Central memory CD8-positive, alpha-beta T cell (primary cell): ENCODE measurements around the gene BACE2.

Experiments used
- ATAC-seq: fragments of 150-1000 bp; cut with Tn5 transposase; replicated peaks from 2 replicates; pipeline ENCODE4 v1.10.0; 2022; ENCODE audit warnings: mild to moderate bottlenecking, moderate FRiP score, moderate number of reproducible peaks; ENCODE audit not compliant: poor library complexity, severe bottlenecking; ENCODE audit errors: extremely low read depth
- DNase-seq, 2 donors: peaks; one replicate each; pipeline ENCODE4 v3.0.0; 2021; ENCODE audit warnings: low spot score in 2 of 2
- H3K27ac Mint-ChIP-seq: one replicate; pipeline ENCODE4 v1.8.0; 2022; ENCODE audit warnings: low read depth, mild to moderate bottlenecking, moderate library complexity, mixed read lengths
- H3K27me3 Mint-ChIP-seq: one replicate; pipeline ENCODE4 v1.8.0; 2022; ENCODE audit warnings: mixed read lengths
- H3K36me3 Mint-ChIP-seq: one replicate; pipeline ENCODE4 v1.8.0; 2022; ENCODE audit warnings: mild to moderate bottlenecking, moderate library complexity, mixed read lengths; ENCODE audit not compliant: insufficient read depth
- H3K4me1 Mint-ChIP-seq: one replicate; pipeline ENCODE4 v1.8.0; 2022; ENCODE audit warnings: mixed read lengths
- H3K4me3 Mint-ChIP-seq: one replicate; pipeline ENCODE4 v1.8.0; 2022; ENCODE audit warnings: mild to moderate bottlenecking, moderate library complexity, mixed read lengths
- H3K9me3 Mint-ChIP-seq: one replicate; pipeline ENCODE4 v1.8.0; 2022; ENCODE audit warnings: mixed read lengths

The BACE2 gene

GRCh38 chr21:41321211-41321907 is 153.4 kb downstream of the BACE2 start:
- Mint-ChIP-seq H3K27ac (no peak overlapping the region), H3K36me3 (no peaks in the 10 kb centered on the region), H3K4me1 (no peaks in the 10 kb centered on the region), H3K27me3 (peaks cover 44% of the 10 kb centered on the region), H3K4me3 (no peak overlapping the region), H3K9me3 (no peaks in the 10 kb centered on the region)
- no peak for DNase-seq
- no peak for ATAC-seq

DNA sequence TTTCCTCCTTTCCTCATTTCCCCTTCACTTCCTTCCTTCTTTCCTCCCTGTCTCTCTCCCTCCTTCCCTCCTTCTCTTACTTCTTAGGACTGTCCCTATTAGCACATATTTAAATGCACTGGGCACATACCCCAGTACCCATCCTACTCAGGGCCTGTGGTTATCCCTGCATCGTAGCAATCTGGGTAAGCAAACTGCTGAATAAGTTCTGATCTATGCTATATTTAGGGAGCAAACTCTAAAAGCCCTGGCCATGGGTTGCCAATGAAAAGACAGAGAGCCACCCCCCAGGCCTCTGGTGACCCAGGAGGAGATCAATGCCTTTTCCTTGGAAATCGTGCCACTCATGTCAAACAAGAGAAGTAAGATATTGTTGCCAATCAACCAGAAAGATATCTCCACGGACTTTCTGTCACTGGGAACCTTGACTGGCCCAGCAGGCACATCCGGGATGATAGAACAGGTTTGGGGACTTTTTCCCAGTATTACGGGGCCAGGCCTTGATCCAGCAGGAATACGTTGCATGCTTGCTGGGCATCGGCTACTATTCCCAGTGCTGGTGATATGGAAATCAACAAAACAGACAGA is 154.0 kb downstream of the BACE2 start:
- Mint-ChIP-seq H3K27ac (no peak overlapping the region), H3K36me3 (no peaks in the 10 kb centered on the region), H3K27me3 (peaks cover 43% of the 10 kb centered on the region), H3K9me3 (no peaks in the 10 kb centered on the region), H3K4me3 (no peak overlapping the region), H3K4me1 (no peaks in the 10 kb centered on the region)
- ATAC-seq (no peak), DNase-seq (no peak)

GRCh38 chr21:41322496-41323382 is 154.8 kb downstream of the BACE2 start:
- Mint-ChIP-seq H3K4me3 (no peak overlapping the region), H3K4me1 (no peaks in the 10 kb centered on the region), H3K36me3 (no peaks in the 10 kb centered on the region), H3K27ac (no peak overlapping the region), H3K9me3 (no peaks in the 10 kb centered on the region), H3K27me3 (peaks cover 36% of the 10 kb centered on the region)
- ATAC-seq (no peak), DNase-seq (no peak)

- Mint-ChIP-seq H3K4me1 (no peaks in the 10 kb centered on the region), H3K9me3 (no peaks in the 10 kb centered on the region), H3K27ac (no peak overlapping the region), H3K4me3 (no peak overlapping the region), H3K36me3 (no peaks in the 10 kb centered on the region), H3K27me3 (peaks cover 17% of the 10 kb centered on the region)
- ATAC-seq (no peak), DNase-seq (no peak)
Observed at GRCh38 chr21:41325138-41325912, 157.4 kb downstream of the BACE2 start.

DNA sequence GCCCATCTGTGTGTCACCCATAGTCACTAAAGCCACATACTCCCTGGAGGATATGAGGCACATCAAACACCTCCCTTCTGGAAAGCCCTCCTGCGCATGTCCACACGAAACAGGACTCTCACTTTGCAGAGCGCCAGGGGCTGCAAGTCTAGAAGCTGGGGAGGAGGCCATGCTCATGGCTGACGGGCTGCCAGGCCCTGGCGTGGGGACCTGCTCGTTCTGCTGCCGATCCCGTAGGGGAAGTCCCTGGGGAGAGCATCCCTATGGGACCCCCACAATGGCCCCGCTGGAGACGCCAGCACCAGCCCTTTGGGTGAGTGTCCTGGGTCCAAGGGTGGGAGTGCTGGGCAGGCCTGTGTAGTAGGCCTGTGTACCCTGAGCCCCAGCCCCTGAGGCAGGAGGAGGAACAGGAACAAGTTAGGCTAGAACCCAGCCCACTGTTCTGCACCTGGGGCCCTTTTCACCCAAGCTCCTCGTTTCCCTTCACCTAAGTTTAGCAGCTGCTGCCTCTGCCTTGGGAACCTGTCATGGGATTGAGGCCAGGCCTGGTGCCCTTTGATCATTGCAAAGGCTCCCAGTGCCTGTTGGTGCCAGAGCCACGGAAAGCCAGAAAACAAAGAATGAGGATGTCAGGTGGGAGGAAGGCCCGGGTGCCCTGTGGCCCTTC is 158.6 kb downstream of the BACE2 start:
- H3K4me1 Mint-ChIP-seq, result no peaks in the 10 kb centered on the region
- no peak overlapping the region for H3K27ac Mint-ChIP-seq
- H3K36me3 Mint-ChIP-seq, result no peaks in the 10 kb centered on the region
- H3K4me3 Mint-ChIP-seq, result no peak overlapping the region
- H3K9me3 Mint-ChIP-seq, result no peaks in the 10 kb centered on the region
- DNase-seq (no peak), ATAC-seq (no peak)
- H3K27me3 Mint-ChIP-seq, result peaks cover 8% of the 10 kb centered on the region

GRCh38 chr21:41327753-41328152 is 159.8 kb downstream of the BACE2 start:
- Mint-ChIP-seq H3K27me3 (peaks cover 12% of the 10 kb centered on the region), H3K4me3 (no peak overlapping the region), H3K9me3 (no peaks in the 10 kb centered on the region), H3K27ac (no peak overlapping the region), H3K36me3 (no peaks in the 10 kb centered on the region), H3K4me1 (no peaks in the 10 kb centered on the region)
- no peak for ATAC-seq
- DNase-seq, result no peak

- Mint-ChIP-seq H3K4me3 (no peak overlapping the region), H3K9me3 (no peaks in the 10 kb centered on the region), H3K27me3 (peaks cover 24% of the 10 kb centered on the region), H3K36me3 (no peaks in the 10 kb centered on the region), H3K4me1 (no peaks in the 10 kb centered on the region), H3K27ac (no peak overlapping the region)
- no peak for DNase-seq
- no peak for ATAC-seq
Observed at GRCh38 chr21:41328660-41329607, 161.0 kb downstream of the BACE2 start.
